Measurements from ENCODE around the gene EXOSC5. TPM values are rescaled to one million over a fixed set of nuclear protein-coding genes. Genes with fewer than 3 reads are reported as not detected.

EXOSC5 gene
- total and polyA plus RNA-seq, 9 of the 15 experiments (the other 6 are each of a cell fraction or from before 2014, with no cell fraction given), result 10.9 to 75.5 (median 37.8) TPM

- FAIRE-seq (no peak), DNase-seq (ENCODE audit: extremely low read depth in 1 of 4, low spot score in 3 of 4) (no peak), ATAC-seq (no peak)
- Histone ChIP-seq H3K9ac (ENCODE audit: insufficient read depth in 1 of 2, low read depth in 2 of 2, low read length in 2 of 2) (peak overlapping the region in 1 of 2 experiments; percentile 69; a peak in 2 of 4 replicates), H3K4me2 (ENCODE audit: insufficient read depth, low read length) (no peak overlapping the region), H3K27me3 (ENCODE audit: control insufficient read depth in 2 of 2, insufficient read depth in 2 of 2, low read length in 2 of 2) (no peaks in the 10 kb centered on the region), H3K9me3 (replicated peaks; ENCODE audit: control insufficient read depth, insufficient read depth, low read depth, low read length) (no peaks in the 10 kb centered on the region), H3K9me1 (ENCODE audit: control insufficient read depth, insufficient read depth, low read length) (no peaks in the 10 kb centered on the region), H3K4me1 (replicated peaks in 1 of 2; ENCODE audit: control insufficient read depth in 2 of 2, insufficient read depth in 2 of 2, low read length in 2 of 2) (peaks cover 9 to 26% of the 10 kb centered on the region in 2 experiments; a peak in 4 of 5 replicates), H3K79me2 (ENCODE audit: control insufficient read depth, insufficient read depth, low read length) (peaks cover 17% of the 10 kb centered on the region), H3K27ac (ENCODE audit: extremely low read depth, low read depth, low read length) (no peak overlapping the region), H4K20me1 (replicated peaks; ENCODE audit: control insufficient read depth, insufficient read depth, low read length) (no peaks in the 10 kb centered on the region), H2AFZ (ENCODE audit: low read depth, low read length) (no peak overlapping the region), H3K4me3 (no peak overlapping the region), H3K36me3 (ENCODE audit: control insufficient read depth, insufficient read depth, low read length) (peaks cover 14% of the 10 kb centered on the region; the same call in 1 of the 3 replicates)
- ChIA-PET CTCF (ENCODE audit: low intra/inter-chr PET ratio) (no interaction called here), POLR2A (interaction anchor here (0.7 kb wide), 1 partner anchor 478 kb away, joined by 5 read pairs; no protein-coding TSS in a partner anchor)
- WGBS (ENCODE audit: insufficient coverage, low coverage, missing lambda C conversion rate), result 82% methylated on average over 11 of the region's 13 CpGs
- in situ Hi-C loops (cut with MboI), result no loop called here
- BruUV-seq (replicated peaks), result no TSS peak
- TF ChIP-seq NBN (IDR thresholded peaks at IDR 0.05; ENCODE audit: low read depth) (no peak), FOXP1 (CRISPR knock-in tag; IDR thresholded peaks at IDR 0.05) (no peak), FOS (IDR thresholded peaks at IDR 0.05; ENCODE audit: extremely low read depth, insufficient read length) (no peak), POLR2G (IDR thresholded peaks at IDR 0.05; ENCODE audit: low read depth, low read length) (peak; percentile 53)
- intact Hi-C loops (cut with micrococcal nuclease), result no loop called here
These were observed 39.4 kb downstream of the EXOSC5 start for GRCh38 chr19:41357746-41358145.

- Histone ChIP-seq H3K4me2 (ENCODE audit: insufficient read depth, low read length) (no peak overlapping the region), H3K27me3 (ENCODE audit: control insufficient read depth in 2 of 2, insufficient read depth in 2 of 2, low read length in 2 of 2) (no peaks in the 10 kb centered on the region), H3K9ac (ENCODE audit: insufficient read depth in 1 of 2, low read depth in 2 of 2, low read length in 2 of 2) (peak overlapping the region in 1 of 2 experiments; percentile 67; a peak in 2 of 4 replicates), H3K9me3 (replicated peaks; ENCODE audit: control insufficient read depth, insufficient read depth, low read depth, low read length) (no peaks in the 10 kb centered on the region), H3K36me3 (ENCODE audit: control insufficient read depth, insufficient read depth, low read length) (peaks cover 14% of the 10 kb centered on the region; the same call in 1 of the 3 replicates), H2AFZ (ENCODE audit: low read depth, low read length) (no peak overlapping the region), H3K9me1 (ENCODE audit: control insufficient read depth, insufficient read depth, low read length) (no peaks in the 10 kb centered on the region), H3K27ac (ENCODE audit: extremely low read depth, low read depth, low read length) (no peak overlapping the region), H3K79me2 (ENCODE audit: control insufficient read depth, insufficient read depth, low read length) (peaks cover 23% of the 10 kb centered on the region), H3K4me3 (no peak overlapping the region), H4K20me1 (replicated peaks; ENCODE audit: control insufficient read depth, insufficient read depth, low read length) (no peaks in the 10 kb centered on the region; the same call in 1 of the 2 replicates), H3K4me1 (replicated peaks in 1 of 2; ENCODE audit: control insufficient read depth in 2 of 2, insufficient read depth in 2 of 2, low read length in 2 of 2) (peaks cover 5 to 30% of the 10 kb centered on the region in 2 experiments; a peak in 4 of 5 replicates)
- CTCF ChIA-PET (ENCODE audit: low intra/inter-chr PET ratio), result no interaction called here
- in situ Hi-C loops (cut with MboI) (no loop called here), intact Hi-C loops (cut with micrococcal nuclease) (no loop called here)
- TF ChIP-seq POLR2AphosphoS2 (IDR thresholded peaks at IDR 0.05; ENCODE audit: low read length) (no peak), SPI1 (IDR thresholded peaks at IDR 0.05; ENCODE audit: borderline replicate concordance, low read depth, low read length) (0 out of 2 replicates have a peak, but pooled peaks have one; percentile 1), ZFP36 (IDR thresholded peaks at IDR 0.05; ENCODE audit: low read depth, low read length, partially characterized antibody) (peak; percentile 90)
- no TSS peak for BruUV-seq (replicated peaks)
- ATAC-seq (no peak), DNase-seq (ENCODE audit: extremely low read depth in 1 of 4, low spot score in 3 of 4) (no peak), FAIRE-seq (no peak)
- POLR2A ChIA-PET, result no interaction called here
- 67% methylated on average over 9 of the region's 11 CpGs for WGBS (ENCODE audit: insufficient coverage, low coverage, missing lambda C conversion rate)
These were observed 40.0 kb downstream of the EXOSC5 start for GRCh38 chr19:41356984-41357739.
